Measurements from ENCODE around the gene NTM.

DNA sequence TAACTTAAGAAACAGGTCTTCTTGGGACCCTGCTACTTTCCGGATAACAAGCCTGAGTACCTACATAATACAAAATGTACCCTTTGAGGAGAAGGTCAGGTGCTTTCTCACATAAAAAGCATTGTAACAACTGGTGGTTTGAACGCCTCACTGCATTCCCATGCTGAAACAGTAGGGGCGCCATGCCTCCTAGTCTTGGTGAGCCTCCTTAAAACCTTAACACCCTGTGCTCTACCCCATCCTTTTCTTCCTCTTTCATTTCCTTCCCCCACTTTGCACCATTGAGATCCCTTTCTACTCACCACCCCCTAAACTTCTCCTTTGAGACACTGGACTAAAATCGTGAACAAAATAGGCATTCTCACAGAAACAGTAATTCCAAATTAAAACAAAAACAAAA, 729.3 kb downstream of the NTM start:
- no peak for TF ChIP-seq POLR2A (IDR thresholded peaks at IDR 0.05; ENCODE audit: low read depth, low read length)
- TF ChIP-seq POLR2AphosphoS5 (IDR thresholded peaks at IDR 0.05; ENCODE audit: low read depth, low read length) = no peak

All from GM12892 (cell line).